ENCODE results near the gene RAB41.

RAB41 gene

GRCh38 chrX:70292788-70293187, 10.8 kb downstream of the RAB41 start:
- no peaks in the 10 kb centered on the region for H3K27me3 ChIP-seq (ENCODE audit: insufficient read depth, low read depth)
- H3K27ac ChIP-seq = no peak overlapping the region
- H2AFZ ChIP-seq (ENCODE audit: low read depth) = no peak overlapping the region
- H3K36me3 ChIP-seq (ENCODE audit: insufficient read depth) = no peaks in the 10 kb centered on the region
- no peak overlapping the region for H3K9ac ChIP-seq
- H3K4me3 ChIP-seq (IDR thresholded peaks at IDR 0.05; ENCODE audit: insufficient read depth, low read depth, low read length) = no peak overlapping the region
- H3K79me2 ChIP-seq (ENCODE audit: insufficient read depth, low read depth) = peaks cover 5% of the 10 kb centered on the region; the same call in 1 of the 2 replicates
- H3K4me2 ChIP-seq = no peak overlapping the region
- peaks cover 19% of the 10 kb centered on the region for H3K4me1 ChIP-seq (ENCODE audit: low read depth, poor library complexity, severe bottlenecking)
- H4K20me1 ChIP-seq (ENCODE audit: insufficient read depth) = no peaks in the 10 kb centered on the region
- TF ChIP-seq, protein P1, sequence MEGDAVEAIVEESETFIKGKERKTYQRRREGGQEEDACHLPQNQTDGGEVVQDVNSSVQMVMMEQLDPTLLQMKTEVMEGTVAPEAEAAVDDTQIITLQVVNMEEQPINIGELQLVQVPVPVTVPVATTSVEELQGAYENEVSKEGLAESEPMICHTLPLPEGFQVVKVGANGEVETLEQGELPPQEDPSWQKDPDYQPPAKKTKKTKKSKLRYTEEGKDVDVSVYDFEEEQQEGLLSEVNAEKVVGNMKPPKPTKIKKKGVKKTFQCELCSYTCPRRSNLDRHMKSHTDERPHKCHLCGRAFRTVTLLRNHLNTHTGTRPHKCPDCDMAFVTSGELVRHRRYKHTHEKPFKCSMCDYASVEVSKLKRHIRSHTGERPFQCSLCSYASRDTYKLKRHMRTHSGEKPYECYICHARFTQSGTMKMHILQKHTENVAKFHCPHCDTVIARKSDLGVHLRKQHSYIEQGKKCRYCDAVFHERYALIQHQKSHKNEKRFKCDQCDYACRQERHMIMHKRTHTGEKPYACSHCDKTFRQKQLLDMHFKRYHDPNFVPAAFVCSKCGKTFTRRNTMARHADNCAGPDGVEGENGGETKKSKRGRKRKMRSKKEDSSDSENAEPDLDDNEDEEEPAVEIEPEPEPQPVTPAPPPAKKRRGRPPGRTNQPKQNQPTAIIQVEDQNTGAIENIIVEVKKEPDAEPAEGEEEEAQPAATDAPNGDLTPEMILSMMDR (conservative IDR thresholded peaks at IDR 0.05; ENCODE audit: low read depth, low read length) = no peak

- no peak overlapping the region for H3K9ac ChIP-seq
- H2AFZ ChIP-seq (ENCODE audit: low read depth) = no peak overlapping the region
- TF ChIP-seq, protein P1 (conservative IDR thresholded peaks at IDR 0.05; ENCODE audit: low read depth, low read length) = no peak
- no peaks in the 10 kb centered on the region for H4K20me1 ChIP-seq (ENCODE audit: insufficient read depth)
- no peak overlapping the region for H3K4me2 ChIP-seq
- H3K36me3 ChIP-seq (ENCODE audit: insufficient read depth) = no peaks in the 10 kb centered on the region
- peaks cover 19% of the 10 kb centered on the region for H3K4me1 ChIP-seq (ENCODE audit: low read depth, poor library complexity, severe bottlenecking)
- no peak overlapping the region for H3K27ac ChIP-seq
- H3K27me3 ChIP-seq (ENCODE audit: insufficient read depth, low read depth) = no peaks in the 10 kb centered on the region
- H3K79me2 ChIP-seq (ENCODE audit: insufficient read depth, low read depth) = peaks cover 5% of the 10 kb centered on the region; the same call in 1 of the 2 replicates
- no peak overlapping the region for H3K4me3 ChIP-seq (IDR thresholded peaks at IDR 0.05; ENCODE audit: insufficient read depth, low read depth, low read length)
Observed at GRCh38 chrX:70293621-70294020, 11.6 kb downstream of the RAB41 start.

- no peaks in the 10 kb centered on the region for H3K36me3 ChIP-seq (ENCODE audit: insufficient read depth)
- H2AFZ ChIP-seq (ENCODE audit: low read depth) = no peak overlapping the region
Observed at GRCh38 chrX:70301716-70302115, 19.7 kb downstream of the RAB41 start.

GRCh38 chrX:70313503-70313902, 31.5 kb downstream of the RAB41 start:
- TF ChIP-seq, protein P1 (conservative IDR thresholded peaks at IDR 0.05; ENCODE audit: low read depth, low read length) = no peak
- H3K27ac ChIP-seq = no peak overlapping the region
- no peaks in the 10 kb centered on the region for H3K4me1 ChIP-seq (ENCODE audit: low read depth, poor library complexity, severe bottlenecking)
- H3K4me3 ChIP-seq (IDR thresholded peaks at IDR 0.05; ENCODE audit: insufficient read depth, low read depth, low read length) = no peak overlapping the region
- H3K9ac ChIP-seq = no peak overlapping the region
- no peak overlapping the region for H2AFZ ChIP-seq (ENCODE audit: low read depth)
- H3K36me3 ChIP-seq (ENCODE audit: insufficient read depth) = no peaks in the 10 kb centered on the region
- no peaks in the 10 kb centered on the region for H3K79me2 ChIP-seq (ENCODE audit: insufficient read depth, low read depth)
- H3K27me3 ChIP-seq (ENCODE audit: insufficient read depth, low read depth) = no peaks in the 10 kb centered on the region
- no peak overlapping the region for H3K4me2 ChIP-seq
- H4K20me1 ChIP-seq (ENCODE audit: insufficient read depth) = no peaks in the 10 kb centered on the region

More at GRCh38 chrX:70301716-70302115, 19.7 kb downstream of the RAB41 start:
- TF ChIP-seq, protein P1 (conservative IDR thresholded peaks at IDR 0.05; ENCODE audit: low read depth, low read length) = no peak
- H3K27me3 ChIP-seq (ENCODE audit: insufficient read depth, low read depth) = no peaks in the 10 kb centered on the region
- no peaks in the 10 kb centered on the region for H4K20me1 ChIP-seq (ENCODE audit: insufficient read depth)
- no peak overlapping the region for H3K4me3 ChIP-seq (IDR thresholded peaks at IDR 0.05; ENCODE audit: insufficient read depth, low read depth, low read length)
- H3K4me1 ChIP-seq (ENCODE audit: low read depth, poor library complexity, severe bottlenecking) = no peaks in the 10 kb centered on the region
- H3K9ac ChIP-seq = no peak overlapping the region
- H3K4me2 ChIP-seq = no peak overlapping the region
- no peaks in the 10 kb centered on the region for H3K79me2 ChIP-seq (ENCODE audit: insufficient read depth, low read depth)
- H3K27ac ChIP-seq = no peak overlapping the region
